H1 (cell line): ENCODE data around the gene ZNF143. TPM values are rescaled to one million over a fixed set of nuclear protein-coding genes. Genes with fewer than 3 reads are reported as not detected.

Source experiments
- ASH2L ChIP-seq: fragments of 200-600, 300-600 bp; sonication (generic); IDR thresholded peaks from one replicate; pipeline ENCODE4 v1.7.1; 2017; ENCODE audit warnings: low read length
- BCL11A ChIP-seq, 2 experiments: IDR thresholded peaks; one replicate each; pipeline ENCODE4 v1.6.1; 2011; ENCODE audit warnings: low read depth in 2 of 2, low read length in 2 of 2, mild to moderate bottlenecking in 2 of 2
- BRCA1 ChIP-seq: IDR thresholded peaks from 2 replicates; pipeline ENCODE4 v1.6.1; 2012; ENCODE audit warnings: low read depth, low read length, improper control_type of control experiment
- CHD2 ChIP-seq: IDR thresholded peaks from 2 replicates; pipeline ENCODE4 v1.6.1; 2012; ENCODE audit warnings: low read length, improper control_type of control experiment
- CTBP2 ChIP-seq: IDR thresholded peaks from 2 replicates; pipeline ENCODE4 v1.7.0; 2011; ENCODE audit warnings: borderline replicate concordance, mild to moderate bottlenecking, moderate library complexity, mixed read lengths, low read length; ENCODE audit not compliant: insufficient read depth, insufficient read length
- CTCF ChIP-seq, 3 experiments: IDR thresholded peaks; 1 replicate in 2 of 3; 2 replicates in 1 of 3; pipeline versions ENCODE4 v1.5.1 to v1.6.1; 2011; ENCODE audit warnings: low read length in 3 of 3, mild to moderate bottlenecking in 3 of 3, inconsistent platforms in 2 of 3, low read depth in 1 of 3, moderate library complexity in 1 of 3; ENCODE audit not compliant: insufficient read depth in 1 of 3; ENCODE audit errors: control extremely low read depth in 1 of 3
- GABPA ChIP-seq: IDR thresholded peaks from 2 replicates; pipeline ENCODE4 v1.6.1; 2011; ENCODE audit warnings: mild to moderate bottlenecking, low read length, moderate library complexity, borderline replicate concordance; ENCODE audit not compliant: insufficient read depth
- KDM4A ChIP-seq: IDR thresholded peaks from one replicate; pipeline ENCODE4 v1.7.1; 2012; ENCODE audit warnings: low read depth, mild to moderate bottlenecking, moderate library complexity, low read length, inconsistent platforms; ENCODE audit not compliant: severe bottlenecking
- KDM5A ChIP-seq: fragments of 200-600 bp; IDR thresholded peaks from 2 replicates; pipeline ENCODE4 v1.7.1; 2012; ENCODE audit warnings: mild to moderate bottlenecking, low read length, inconsistent platforms, mixed read lengths
- POLR2A ChIP-seq, 2 experiments: IDR thresholded peaks; 1 replicate in 1 of 2; 2 replicates in 1 of 2; pipeline ENCODE4 v1.6.1; 2011; ENCODE audit warnings: low read depth in 2 of 2, low read length in 2 of 2, mild to moderate bottlenecking in 2 of 2; ENCODE audit errors: control extremely low read depth in 1 of 2
- SAP30 ChIP-seq: fragments of 300-600 bp; sonication (generic); IDR thresholded peaks from 2 replicates; pipeline ENCODE4 v1.7.1; 2012; ENCODE audit warnings: low read length, moderate library complexity, mild to moderate bottlenecking, inconsistent platforms; ENCODE audit not compliant: insufficient read depth, insufficient replicate concordance
- SIN3A ChIP-seq, 2 experiments: IDR thresholded peaks in 1 of 2; conservative IDR thresholded peaks in 1 of 2; 2 replicates each; pipeline ENCODE4 v1.6.1; 2011 to 2012; ENCODE audit warnings: low read length in 2 of 2, improper control_type of control experiment in 1 of 2, low read depth in 1 of 2, mild to moderate bottlenecking in 1 of 2
- SP1 ChIP-seq: IDR thresholded peaks from 2 replicates; pipeline ENCODE4 v1.6.1; 2011; ENCODE audit warnings: low read depth, low read length
- TEAD4 ChIP-seq: IDR thresholded peaks from 2 replicates; pipeline ENCODE4 v1.6.1; 2012; ENCODE audit warnings: low read depth, low read length, inconsistent platforms, mixed read lengths
- polyA plus RNA-seq, 7 experiments: library from polyadenylated mRNA; depleted of rRNA in 3 of 7; stranded (reverse) in 5 of 7; unstranded in 2 of 7; fragments of >200 nt in 5 of 7; fragments of 200-250 nt in 2 of 7; gene quantifications; 1 replicate in 5 of 7; 2 replicates in 1 of 7; 4 replicates in 1 of 7; pipeline versions ENCODE4 v1.2.1 to v1.2.3, GENCODE V29; 2011 to 2013; ENCODE audit warnings: missing spikeins in 2 of 7, mixed read lengths in 2 of 7
- total RNA-seq: library from RNA; stranded (reverse); fragmentation: NEBNext Ultra II Directional; extraction: Animal tissue kit (Norgen Biotek cat#: 25700); gene quantifications from 2 replicates; pipeline ENCODE4 v1.2.1, GENCODE V29; 2021

ZNF143 gene
- total and polyA plus RNA-seq, 2 of the 8 experiments (the other 6 are each of a cell fraction or from before 2014, with no cell fraction given): 43.0 to 69.2 TPM

- no peak for TF ChIP-seq ASH2L
- no peak for TF ChIP-seq POLR2A (IDR thresholded peaks at IDR 0.05; ENCODE audit: control extremely low read depth in 1 of 2, low read depth in 2 of 2, low read length in 2 of 2)
- no peak for TF ChIP-seq SIN3A (conservative IDR thresholded peaks at IDR 0.05 in 1 of 2, IDR thresholded peaks at IDR 0.05 in 1 of 2; ENCODE audit: low read depth in 1 of 2, low read length in 2 of 2)
- TF ChIP-seq CHD2: no peak
- TF ChIP-seq SP1: no peak
- TF ChIP-seq GABPA: no peak
- no peak for TF ChIP-seq CTBP2
- TF ChIP-seq BCL11A (IDR thresholded peaks at IDR 0.05; ENCODE audit: low read depth in 2 of 2, low read length in 2 of 2): no peak
- TF ChIP-seq KDM4A: no peak
- peak; percentile 24 to 94 (median 82) for TF ChIP-seq CTCF (IDR thresholded peaks at IDR 0.05; ENCODE audit: control extremely low read depth in 1 of 3, insufficient read depth in 1 of 3, low read depth in 1 of 3, low read length in 3 of 3)
- no peak for TF ChIP-seq BRCA1
- no peak for TF ChIP-seq TEAD4
- TF ChIP-seq KDM5A: no peak
- no peak for TF ChIP-seq SAP30
These were observed 45.9 kb downstream of the ZNF143 start (continued) for GRCh38 chr11:9506489-9507276.
